ENCODE results near the gene DIS3L2. TPM values are rescaled to one million over a fixed set of nuclear protein-coding genes. Genes with fewer than 3 reads are reported as not detected.

Gene DIS3L2
- total RNA-seq, 4 donors from 2014 or later: 40.6 to 105 (median 43.9) TPM

DNA sequence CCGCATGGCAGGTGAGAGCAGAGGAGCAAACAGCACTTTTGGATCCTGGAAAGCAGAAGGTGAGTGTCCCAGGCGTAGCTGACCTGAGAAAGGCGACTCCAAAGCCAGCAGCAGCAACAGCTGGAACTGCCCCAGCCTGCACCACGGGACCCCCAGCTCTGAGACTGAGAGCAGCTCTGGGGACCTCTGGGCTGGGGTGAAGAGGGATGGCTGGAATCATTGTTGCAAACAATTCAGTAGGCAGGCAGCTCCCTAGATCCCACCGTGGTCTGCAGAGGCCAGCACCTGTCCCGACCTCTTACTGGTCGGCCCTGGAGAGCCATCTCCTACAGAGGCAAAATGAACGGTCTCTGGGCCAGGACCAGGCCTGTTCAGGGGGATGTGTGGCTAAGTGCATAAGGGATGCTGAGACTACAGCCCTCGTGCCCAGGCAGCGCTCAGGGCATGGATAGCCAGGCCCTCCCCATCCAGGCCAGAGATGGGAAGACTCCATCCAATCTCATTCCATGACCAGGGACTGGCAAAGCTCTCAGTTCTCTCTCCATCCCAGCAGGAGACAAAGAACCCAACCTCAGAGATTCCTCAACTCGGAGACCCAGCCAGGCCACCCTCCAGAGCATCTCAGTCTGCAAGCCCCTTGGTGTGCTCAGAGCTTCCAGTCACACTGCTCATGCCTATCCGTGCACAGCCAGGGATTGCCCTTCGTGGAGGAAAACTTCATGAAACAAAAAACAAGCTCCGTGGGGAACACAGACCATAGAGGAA lies 378.8 kb downstream of the DIS3L2 start:
- Histone ChIP-seq H3K4me3 (no peak overlapping the region), H3K4me1 (no peaks in the 10 kb centered on the region), H3K9me3 (no peaks in the 10 kb centered on the region), H3K36me3 (peaks cover 14% of the 10 kb centered on the region), H3K27ac (no peak overlapping the region), H3K27me3 (no peaks in the 10 kb centered on the region)
- TF ChIP-seq EP300 (IDR thresholded peaks at IDR 0.05) (no peak), POLR2A (IDR thresholded peaks at IDR 0.05) (no peak), CTCF (IDR thresholded peaks at IDR 0.05) (no peak), POLR2AphosphoS5 (IDR thresholded peaks at IDR 0.05) (no peak)
- 90% methylated on average over 5 of the region's 14 CpGs for WGBS
- peak in 1 of 2 donors; percentile 46 for DNase-seq (ENCODE audit: low spot score in 2 of 2)

- TF ChIP-seq POLR2AphosphoS5 (IDR thresholded peaks at IDR 0.05) (no peak), POLR2A (IDR thresholded peaks at IDR 0.05) (no peak), CTCF (IDR thresholded peaks at IDR 0.05) (no peak), EP300 (IDR thresholded peaks at IDR 0.05) (no peak)
- no peak overlapping the region for H3K4me3 ChIP-seq
- 85% methylated on average over 16 of the region's 17 CpGs for WGBS
Measured at GRCh38 chr2:232341061-232341738, 379.7 kb downstream of the DIS3L2 start.

DNA sequence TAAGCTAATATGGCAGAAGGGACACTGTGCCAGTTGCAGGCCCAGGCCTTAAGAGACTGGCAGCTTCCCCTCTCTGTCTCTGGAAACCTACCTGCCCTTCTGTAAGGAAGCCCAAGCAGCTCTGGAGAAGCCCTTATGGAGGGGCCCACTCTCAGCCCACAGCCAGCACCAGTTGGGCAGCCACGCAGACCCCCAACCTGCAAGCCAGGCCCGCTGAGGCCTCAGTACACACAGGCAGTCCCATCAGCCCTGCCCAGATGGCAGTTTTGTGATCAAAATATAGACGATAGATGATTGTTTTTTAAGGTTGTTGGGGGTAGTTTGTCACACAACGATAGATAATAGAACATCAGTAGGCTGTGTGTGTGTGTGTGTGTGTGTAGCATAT lies 380.2 kb downstream of the DIS3L2 start:
- no peak for DNase-seq (ENCODE audit: low spot score in 2 of 2)
- no peaks in the 10 kb centered on the region for H3K9me3 ChIP-seq
- H3K27me3 ChIP-seq: no peaks in the 10 kb centered on the region
- no peak for TF ChIP-seq POLR2A (IDR thresholded peaks at IDR 0.05)
- no peak for TF ChIP-seq EP300 (IDR thresholded peaks at IDR 0.05)
- TF ChIP-seq CTCF (IDR thresholded peaks at IDR 0.05): no peak
- TF ChIP-seq POLR2AphosphoS5 (IDR thresholded peaks at IDR 0.05): no peak
- no peak overlapping the region for H3K27ac ChIP-seq
- 97% methylated on average over 4 of the region's 4 CpGs for WGBS
- no peak overlapping the region for H3K4me3 ChIP-seq
- H3K36me3 ChIP-seq: peaks cover 2% of the 10 kb centered on the region
- H3K4me1 ChIP-seq: no peaks in the 10 kb centered on the region

More at GRCh38 chr2:232341061-232341738, 379.7 kb downstream of the DIS3L2 start:
- peak in 1 of 2 donors; percentile 44 for DNase-seq (ENCODE audit: low spot score in 2 of 2)
- Histone ChIP-seq H3K36me3 (peaks cover 7% of the 10 kb centered on the region), H3K9me3 (no peaks in the 10 kb centered on the region), H3K27me3 (no peaks in the 10 kb centered on the region), H3K27ac (no peak overlapping the region), H3K4me1 (no peaks in the 10 kb centered on the region)

- no peak overlapping the region for H3K27ac ChIP-seq
- no peak overlapping the region for H3K4me3 ChIP-seq
- H3K36me3 ChIP-seq: no peaks in the 10 kb centered on the region
- H3K4me1 ChIP-seq: no peaks in the 10 kb centered on the region
- no peaks in the 10 kb centered on the region for H3K9me3 ChIP-seq
- peak in 1 of 2 donors; percentile 42 for DNase-seq (ENCODE audit: low spot score in 2 of 2)
- no peaks in the 10 kb centered on the region for H3K27me3 ChIP-seq
- TF ChIP-seq POLR2A (IDR thresholded peaks at IDR 0.05) (no peak), POLR2AphosphoS5 (IDR thresholded peaks at IDR 0.05) (no peak), EP300 (IDR thresholded peaks at IDR 0.05) (no peak), CTCF (IDR thresholded peaks at IDR 0.05) (no peak)
- 73% methylated on average over 16 of the region's 19 CpGs for WGBS
Measured at GRCh38 chr2:232342635-232343565, 381.4 kb downstream of the DIS3L2 start.
